ENCODE measurements around the gene HSD17B7.

DNA sequence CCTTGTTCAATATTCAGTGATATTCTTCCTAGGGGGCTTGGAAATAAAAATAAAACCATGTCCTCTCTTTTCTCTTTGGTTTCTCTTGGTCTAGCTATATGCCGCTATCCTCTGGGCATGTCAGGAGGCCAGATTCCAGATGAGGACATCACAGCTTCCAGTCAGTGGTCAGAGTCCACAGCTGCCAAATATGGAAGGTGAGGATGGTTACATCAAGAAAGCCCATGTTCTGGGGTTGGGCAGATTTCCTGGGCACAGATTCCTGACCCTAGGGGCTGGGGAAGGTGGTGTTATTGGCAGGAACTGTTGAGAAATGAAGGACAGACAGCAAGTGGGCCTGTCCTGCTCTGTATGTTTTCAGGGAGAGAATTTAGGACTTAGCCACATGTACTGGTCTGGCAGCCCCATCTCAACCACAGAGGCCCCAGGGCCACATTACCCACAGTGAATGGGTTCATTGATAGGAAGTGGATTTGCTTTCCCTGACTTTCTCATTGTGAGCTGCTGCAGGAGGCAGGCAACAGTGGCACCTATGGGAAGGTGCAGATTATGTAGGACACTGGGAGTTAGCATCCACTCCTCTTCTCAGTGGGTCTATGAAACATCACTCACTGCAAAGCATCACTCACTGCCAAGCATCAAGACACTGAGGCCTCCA, 37.4 kb upstream of the HSD17B7 start:
- TF ChIP-seq POLR2AphosphoS5 (IDR thresholded peaks at IDR 0.05), result no peak
- no peak for TF ChIP-seq CTCF (IDR thresholded peaks at IDR 0.05)
- TF ChIP-seq POLR2A (IDR thresholded peaks at IDR 0.05), result no peak

Measured in upper lobe of left lung (tissue), 4 donors.